Heart left ventricle (tissue), 16 donors: ENCODE measurements around the gene SPTBN2. TPM values are rescaled to one million over a fixed set of nuclear protein-coding genes. Genes with fewer than 3 reads are reported as not detected.

Experiments used
- ATAC-seq, 4 donors: fragments of 200-7000 bp; cut with Tn5 transposase; one replicate each; pipeline ENCODE4 v1.9.1; 2020 to 2022; ENCODE audit warnings: moderate library complexity in 4 of 4, mild to moderate bottlenecking in 3 of 4, moderate number of reproducible peaks in 1 of 4
- DNase-seq, 5 donors: peaks; one replicate each; pipeline ENCODE4 v3.0.0-alpha.2; 2020
- H3K27ac ChIP-seq, 12 donors: fragments of 200-600 bp; sonication (generic) in 4 of 12; one replicate each; pipeline versions ENCODE4 v1.5.0 to v1.8.0; 2016 to 2022; ENCODE audit warnings: mild to moderate bottlenecking in 2 of 12
- H3K27me3 ChIP-seq, 9 donors: fragments of 200-600 bp; sonication (generic) in 2 of 9; one replicate each; pipeline versions ENCODE4 v1.5.1 to v1.8.0; 2016 to 2022; ENCODE audit warnings: mild to moderate bottlenecking in 3 of 9
- H3K36me3 ChIP-seq, 9 donors: fragments of 200-600 bp; sonication (generic) in 2 of 9; one replicate each; pipeline versions ENCODE4 v1.5.0 to v1.8.0; 2018 to 2022; ENCODE audit warnings: mild to moderate bottlenecking in 2 of 9
- H3K4me1 ChIP-seq, 12 donors: fragments of 200-600 bp; sonication (generic) in 4 of 12; one replicate each; pipeline versions ENCODE4 v1.5.0 to v1.8.0; 2016 to 2022; ENCODE audit warnings: mild to moderate bottlenecking in 3 of 12
- H3K4me3 ChIP-seq, 12 donors: fragments of 200-600 bp; sonication (generic) in 4 of 12; one replicate each; pipeline versions ENCODE4 v1.5.0 to v1.8.0; 2017 to 2022; ENCODE audit warnings: mild to moderate bottlenecking in 9 of 12, moderate library complexity in 4 of 12
- H3K9me3 ChIP-seq, 12 donors: fragments of 200-600 bp; sonication (generic) in 4 of 12; one replicate each; pipeline versions ENCODE4 v1.5.0 to v1.8.0; 2016 to 2022; ENCODE audit warnings: mild to moderate bottlenecking in 1 of 12
- CTCF ChIP-seq, 12 donors: fragments of 200-600 bp; sonication (generic) in 4 of 12; IDR thresholded peaks; one replicate each; pipeline versions ENCODE4 v1.5.0 to v1.8.0; 2018 to 2022; ENCODE audit warnings: antibody characterized with exemption in 12 of 12, mild to moderate bottlenecking in 5 of 12
- POLR2A ChIP-seq, 2 donors: fragments of 450-650 bp; IDR thresholded peaks; one replicate each; pipeline ENCODE4 v1.6.1; 2017; ENCODE audit warnings: antibody characterized with exemption in 2 of 2, mild to moderate bottlenecking in 2 of 2, moderate library complexity in 2 of 2
- WGBS, 4 donors: extraction: QIAGEN DNeasy Blood & Tissue Kit in 2 of 4; methylation state at CpG; one replicate each; pipeline versions ENCODE4 v1.1.5 to v1.1.7; 2013 to 2018; 5-methylcytosine and 5-hydroxymethylcytosine counted together
- intact Hi-C, 10 donors: fragments of 100-400 bp; cut with DNase I; formaldehyde crosslinking; loops; one replicate each; pipeline versions ENCODE4 v1.11.1 to v1.14.2; 2022
- polyA plus RNA-seq, 2 donors: library from polyadenylated mRNA; stranded (reverse); fragments of 200-250 nt; gene quantifications; one replicate each; pipeline ENCODE4 v1.2.3, GENCODE V29; 2013
- total RNA-seq, 9 donors: library from RNA; depleted of rRNA in 2 of 9; stranded (reverse); fragments of >200 nt in 2 of 9; fragmentation: NEBNext Ultra II Directional in 3 of 9; extraction: Animal tissue kit (Norgen Biotek cat#: 25700) in 3 of 9; gene quantifications; one replicate each; pipeline versions ENCODE4 v1.1.0 to v1.2.4, GENCODE V29; 2016 to 2023
- donor health status: ischemic (EF 13 %, LVEDD 7.1; RV severe dilation, severe dysfunction).
- donor health status: healthy with polysubstance abuse.
- donor health status: DM: no; HTN: yes; CAD: no.
- donor health status: DM: no; HTN: no; CAD: no.
- donor health status: ischemic (EF 25% LVEDD 6.9; RV normal size, moderate dysfunction).
- donor health status: ischemic (EF 25% LVEDD 5.7; RV mildly dilated, moderate dysfunction).
- donor health status: healthy.
- donor health status: DM: yes; HTN: yes; CAD: no.
- donor health status: ischemic (EF 35%, LVEDD 5.7; RV mildly dilated, moderate dysfunction).
- donor health status: nonischemic (EF 11% LVEDD 7.7; RV severe dilation, severe dysfunction).
- donor health status: DM: yes; HTN: yes; CAD: no.
- donor health status: PGD.
- donor health status: ischemic (EF 29% LVEDD 5.4; RV normal size, mild dysfunction).
- donor health status: nonischemic (EF 23%, LVEDD 6.1; RV moderate dilation, normal function).

Gene SPTBN2
- total and polyA plus RNA-seq, 11 donors = 0.30 to 3.1 (median 0.88) TPM

DNA sequence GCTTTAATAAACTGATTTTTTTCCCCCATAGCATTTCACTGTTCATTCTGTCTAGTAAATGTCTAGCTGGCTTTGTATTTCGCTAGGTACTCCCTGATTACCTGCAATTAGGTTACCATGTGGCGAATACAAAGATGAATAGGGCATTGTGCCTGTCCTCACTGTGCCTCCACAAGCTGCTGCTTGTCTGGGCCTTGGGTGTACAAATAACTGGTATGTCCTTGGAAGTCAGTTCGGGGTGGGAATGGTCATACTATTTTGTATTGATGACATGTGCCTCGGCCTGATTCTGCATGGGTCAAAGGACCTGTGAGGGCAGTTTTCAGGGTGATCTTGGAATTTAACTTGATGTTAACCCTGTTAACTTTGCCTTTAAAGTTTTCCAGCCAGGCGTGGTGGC is 79.1 kb downstream of the SPTBN2 start:
- TF ChIP-seq POLR2A (IDR thresholded peaks at IDR 0.05) (no peak), CTCF (IDR thresholded peaks at IDR 0.05) (no peak)
- ATAC-seq (no peak), DNase-seq (no peak)
- intact Hi-C loops = no loop called here
- H3K4me1 ChIP-seq = peaks cover 0 to 26% (median 18%) of the 10 kb centered on the region in 12 donors
- WGBS, 4 donors = 98 to 99% (median 99%) methylated on average over 5 of the region's 5 CpGs
- no peak overlapping the region for H3K4me3 ChIP-seq
- H3K36me3 ChIP-seq = peaks cover 0 to 99% (median 68%) of the 10 kb centered on the region in 9 donors
- H3K9me3 ChIP-seq = no peaks in the 10 kb centered on the region
- no peaks in the 10 kb centered on the region for H3K27me3 ChIP-seq
- H3K27ac ChIP-seq = no peak overlapping the region

- Histone ChIP-seq H3K27ac (no peak overlapping the region), H3K36me3 (peaks cover 3 to 100% (median 80%) of the 10 kb centered on the region in 9 donors), H3K9me3 (no peaks in the 10 kb centered on the region), H3K27me3 (no peaks in the 10 kb centered on the region), H3K4me1 (peaks cover 11 to 57% (median 49%) of the 10 kb centered on the region in 12 donors), H3K4me3 (no peak overlapping the region)
- WGBS, 4 donors = 67 to 73% (median 71%) methylated on average over 4 of the region's 4 CpGs
- ATAC-seq = no peak
- no peak for DNase-seq
- intact Hi-C loops = no loop called here
- TF ChIP-seq POLR2A (IDR thresholded peaks at IDR 0.05) (no peak), CTCF (IDR thresholded peaks at IDR 0.05) (no peak)
These were observed 82.2 kb downstream of the SPTBN2 start for GRCh38 chr11:66646828-66647227.

DNA sequence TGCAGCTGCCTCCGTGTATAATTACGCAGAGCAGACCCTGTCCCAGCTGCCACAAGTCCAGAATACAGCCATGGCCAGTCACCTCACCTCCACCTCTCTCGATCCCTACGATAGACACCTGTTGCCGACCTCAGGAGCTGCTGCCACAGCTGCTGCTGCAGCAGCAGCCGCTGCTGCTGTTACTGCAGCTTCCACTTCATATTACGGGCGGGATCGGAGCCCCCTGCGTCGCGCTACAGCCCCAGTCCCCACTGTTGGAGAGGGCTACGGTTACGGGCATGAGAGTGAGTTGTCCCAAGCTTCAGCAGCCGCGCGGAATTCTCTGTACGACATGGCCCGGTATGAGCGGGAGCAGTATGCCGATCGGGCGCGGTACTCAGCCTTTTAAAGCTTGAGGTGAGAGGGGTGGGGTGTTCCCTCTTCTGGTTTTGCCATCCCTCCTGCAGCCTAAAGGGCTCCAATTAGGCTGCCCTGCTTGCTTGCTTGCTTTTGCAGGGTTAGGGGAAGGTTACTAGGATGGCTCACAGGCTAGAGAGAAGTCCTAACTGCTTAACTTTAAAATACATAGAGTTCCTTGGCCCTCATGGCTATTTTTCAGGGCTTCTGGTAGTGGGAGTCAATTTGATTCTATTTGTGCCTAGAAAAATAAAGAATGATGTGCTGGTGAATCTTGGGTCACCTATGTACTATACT is 85.1 kb downstream of the SPTBN2 start:
- WGBS, 4 donors = 86 to 91% (median 90%) methylated on average over 17 to 24 of the region's 24 CpGs

More for the DNA sequence above, 85.1 kb downstream of the SPTBN2 start:
- Histone ChIP-seq H3K9me3 (no peaks in the 10 kb centered on the region), H3K4me3 (peak overlapping the region in 2 of 12 donors; percentile 75 to 90), H3K4me1 (peaks cover 22 to 83% (median 72%) of the 10 kb centered on the region in 12 donors), H3K27ac (no peak overlapping the region), H3K27me3 (no peaks in the 10 kb centered on the region), H3K36me3 (peaks cover 3 to 95% (median 88%) of the 10 kb centered on the region in 9 donors)
- TF ChIP-seq POLR2A (IDR thresholded peaks at IDR 0.05) (no peak), CTCF (IDR thresholded peaks at IDR 0.05) (no peak)
- DNase-seq = no peak
- intact Hi-C loops = no loop called here
- no peak for ATAC-seq
